HG02798 (cell line): ENCODE data around the gene NAT9.
A peak's percentile ranks its signal among the peaks of the same experiment; 100 is the strongest.

Source experiments
- ATAC-seq: cut with Tn5 transposase; IDR thresholded peaks from one replicate; pipeline ENCODE4 v1.9.1; 2021; ENCODE audit warnings: mild to moderate bottlenecking; ENCODE audit not compliant: unreplicated experiment, poor library complexity

Gene NAT9, protein sequence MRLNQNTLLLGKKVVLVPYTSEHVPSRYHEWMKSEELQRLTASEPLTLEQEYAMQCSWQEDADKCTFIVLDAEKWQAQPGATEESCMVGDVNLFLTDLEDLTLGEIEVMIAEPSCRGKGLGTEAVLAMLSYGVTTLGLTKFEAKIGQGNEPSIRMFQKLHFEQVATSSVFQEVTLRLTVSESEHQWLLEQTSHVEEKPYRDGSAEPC

DNA sequence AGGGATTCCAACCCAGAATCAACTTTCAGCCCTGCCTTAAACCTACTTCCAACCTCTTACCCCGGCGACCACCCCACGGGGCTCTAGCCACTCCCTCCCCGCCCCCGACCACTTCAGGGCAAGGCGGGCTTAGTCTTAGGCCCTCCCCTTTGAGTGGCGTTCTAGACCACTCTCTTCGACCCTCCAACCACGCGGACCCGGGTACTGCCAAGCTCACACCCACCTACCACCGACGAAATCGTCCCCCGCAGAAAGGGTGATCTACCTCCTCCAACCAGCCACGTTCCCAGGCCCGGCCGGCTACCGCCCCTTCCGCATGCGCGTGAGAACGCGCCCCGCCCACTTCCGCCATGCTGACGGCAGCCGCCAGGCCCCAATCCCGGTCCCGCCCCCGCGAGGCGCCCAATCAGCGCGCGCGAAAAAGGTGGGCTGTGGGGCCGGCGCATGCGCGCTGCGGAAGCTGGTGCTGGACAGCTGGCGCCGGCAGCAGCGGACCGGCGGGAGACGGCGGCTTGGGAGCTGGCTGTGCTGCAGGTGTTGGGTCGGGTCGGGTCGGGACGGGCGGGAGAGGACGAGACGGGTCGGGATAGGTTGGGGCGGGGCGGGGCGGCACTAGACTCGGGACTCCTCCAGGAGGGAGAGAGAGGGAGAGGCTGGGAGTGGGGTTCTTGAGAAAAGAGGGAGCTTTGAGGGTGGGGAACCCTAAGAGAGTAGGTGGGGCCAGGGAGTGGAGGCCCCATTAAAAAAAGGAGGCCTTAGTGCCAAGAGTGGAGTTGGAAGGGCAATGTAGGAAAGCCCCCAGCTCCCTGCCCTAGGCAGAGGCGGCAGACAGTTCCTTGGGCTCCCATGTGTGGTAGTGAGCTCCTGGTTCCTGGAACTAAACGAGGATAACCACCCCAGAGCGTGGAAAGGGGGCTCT lies at the start of gene NAT9:
NAT9 (minus strand) TSS at position 302 of the 919 bp plus-strand sequence. CDS start 647 bp downstream, outside the sequence.
- ATAC-seq = peak; percentile 84

DNA sequence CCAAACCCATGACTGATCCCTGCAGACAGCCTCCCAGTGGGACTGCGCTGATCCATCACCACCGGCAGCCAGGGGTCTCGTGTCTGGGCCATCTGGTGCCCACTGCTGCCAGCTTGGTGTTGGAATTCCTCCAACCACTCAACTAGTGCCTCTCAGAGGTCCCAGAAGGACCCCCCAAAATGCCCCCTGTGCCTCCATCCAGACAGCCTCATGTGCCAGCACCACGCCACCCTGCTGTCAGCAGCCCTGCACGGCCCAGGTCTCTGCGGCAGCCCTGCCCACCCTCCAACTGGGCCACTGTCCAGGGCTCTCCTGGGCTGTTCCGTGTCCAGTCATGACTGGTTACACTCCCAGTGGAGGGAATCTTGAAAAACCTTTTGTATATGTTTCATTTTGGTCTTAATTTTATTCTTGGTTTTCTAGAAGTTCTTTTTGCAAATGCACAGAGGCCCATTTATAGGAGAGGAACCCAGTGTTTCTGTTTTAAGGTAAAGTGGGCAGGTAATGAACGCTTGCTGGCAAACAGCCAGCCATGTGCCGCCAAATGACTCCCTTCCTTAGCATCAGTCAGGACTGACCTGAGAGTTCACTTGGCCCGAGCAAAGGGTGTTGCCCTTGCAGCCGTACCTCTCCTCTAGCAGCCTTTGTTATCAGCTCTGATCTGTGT lies 48.9 kb upstream of the NAT9 start:
- no peak for ATAC-seq

DNA sequence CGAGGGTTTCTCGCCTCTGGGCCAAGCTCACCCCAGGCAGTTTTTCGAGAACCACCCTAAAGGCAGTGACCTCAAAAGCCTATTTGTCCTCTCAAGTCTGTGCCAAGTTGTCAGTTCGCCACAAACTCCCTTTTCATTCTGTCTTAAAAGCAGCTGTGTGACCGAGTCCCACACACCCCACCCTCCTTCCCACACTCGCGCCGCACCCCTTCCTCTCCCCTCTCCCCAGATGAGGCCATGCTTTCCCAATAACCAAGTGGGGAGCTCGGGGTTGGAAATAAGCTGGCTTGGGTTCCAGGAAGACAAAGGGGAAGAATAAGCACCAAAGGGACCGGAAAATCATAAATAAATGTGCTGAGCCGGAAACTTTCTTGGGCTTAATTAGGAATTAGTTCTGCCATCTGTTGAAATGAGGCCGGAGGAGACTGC lies 46.8 kb upstream of the NAT9 start:
- no peak for ATAC-seq

DNA sequence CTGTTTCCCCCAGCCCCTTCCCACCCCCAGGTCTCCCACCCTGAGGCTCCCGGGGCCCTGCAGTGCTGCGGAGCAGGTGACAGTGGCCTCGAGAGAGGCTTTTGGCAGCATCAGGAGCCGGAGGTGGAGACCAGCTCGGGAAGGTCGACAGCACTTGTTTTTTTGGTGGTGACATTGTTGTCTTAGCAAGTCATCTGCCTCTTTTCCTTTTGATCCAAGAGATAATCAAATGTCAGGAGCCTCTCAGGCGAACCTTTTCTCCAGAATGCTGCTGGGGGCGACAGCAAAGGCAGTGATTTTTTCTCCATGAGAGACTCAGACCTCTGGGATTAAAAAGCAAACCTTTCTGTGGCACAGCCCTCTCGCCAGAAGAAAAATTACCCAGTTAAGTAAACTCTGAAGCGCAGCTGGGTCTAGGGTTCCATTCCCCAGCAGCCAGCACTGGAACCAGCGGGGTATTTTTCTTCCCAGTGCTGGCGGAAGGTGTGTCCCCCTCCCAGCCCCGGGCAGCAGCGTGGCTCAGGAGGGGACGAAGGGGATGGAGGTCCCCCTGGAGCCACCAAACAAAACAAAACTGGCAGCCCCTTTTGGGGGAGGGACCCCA lies 46.3 kb upstream of the NAT9 start:
- ATAC-seq = no peak

DNA sequence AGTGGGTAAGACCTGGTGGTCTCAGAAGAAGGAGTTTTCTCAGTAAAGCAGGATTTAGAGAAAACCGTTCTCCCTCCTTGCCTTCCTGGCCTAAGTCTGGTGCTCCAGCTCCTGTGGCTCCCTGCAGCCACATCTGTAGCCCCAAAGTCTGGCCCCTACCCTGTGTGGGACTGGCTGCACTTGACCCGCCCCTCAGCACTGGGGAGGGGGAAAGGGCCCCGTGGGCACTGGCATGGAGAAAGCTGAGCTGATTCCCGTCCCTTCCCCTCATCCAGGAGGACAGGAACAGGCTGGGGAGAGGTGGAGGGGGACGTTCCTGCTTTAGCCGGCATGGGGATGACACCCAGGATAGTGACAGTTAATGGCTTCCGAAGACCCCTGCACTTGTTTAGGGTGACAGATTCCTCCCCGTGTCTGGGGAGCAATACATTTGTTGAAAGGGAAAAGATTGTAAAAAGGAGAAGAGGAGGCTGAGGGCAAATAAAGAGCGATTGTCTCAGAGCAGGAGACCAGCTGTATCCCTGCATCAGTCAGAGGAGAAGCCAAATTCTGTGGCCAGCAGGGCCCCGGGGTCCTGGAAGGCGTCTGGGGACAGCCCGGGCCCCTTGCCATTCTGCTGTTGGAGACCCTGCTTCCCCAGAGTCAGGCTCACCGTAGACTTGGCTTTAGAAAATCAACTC lies 45.6 kb upstream of the NAT9 start:
- no peak for ATAC-seq

DNA sequence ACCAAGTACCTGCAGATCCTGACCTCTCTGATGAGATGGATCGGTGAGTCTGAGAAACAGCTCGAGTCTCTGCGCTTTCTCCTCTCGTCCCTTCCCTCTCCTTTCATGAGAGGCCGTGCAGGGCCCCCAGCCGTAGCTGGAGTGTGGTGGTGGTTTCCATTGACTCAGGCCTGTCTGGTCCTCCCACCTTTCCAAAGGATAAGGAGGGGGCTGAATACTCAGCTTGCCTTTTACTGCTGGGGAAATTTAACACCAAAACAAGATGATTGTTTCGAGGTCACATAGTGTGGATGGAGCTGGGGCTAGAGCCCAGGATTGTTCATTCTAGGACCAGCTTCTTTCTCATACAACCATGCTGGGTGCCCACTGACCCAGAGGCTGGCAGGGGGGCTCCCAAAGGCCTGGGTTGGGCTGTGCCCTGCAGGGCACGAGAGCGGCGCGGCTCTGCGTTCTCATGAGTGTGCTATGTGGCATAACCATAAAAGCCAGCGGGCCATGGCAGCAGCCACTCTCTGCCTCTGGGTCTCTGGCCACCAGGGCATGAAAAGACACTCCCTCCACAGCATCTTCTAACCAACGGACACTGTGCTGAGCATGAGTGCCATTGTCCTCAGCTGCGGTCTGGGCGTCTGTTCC lies 43.8 kb upstream of the NAT9 start:
- no peak for ATAC-seq

DNA sequence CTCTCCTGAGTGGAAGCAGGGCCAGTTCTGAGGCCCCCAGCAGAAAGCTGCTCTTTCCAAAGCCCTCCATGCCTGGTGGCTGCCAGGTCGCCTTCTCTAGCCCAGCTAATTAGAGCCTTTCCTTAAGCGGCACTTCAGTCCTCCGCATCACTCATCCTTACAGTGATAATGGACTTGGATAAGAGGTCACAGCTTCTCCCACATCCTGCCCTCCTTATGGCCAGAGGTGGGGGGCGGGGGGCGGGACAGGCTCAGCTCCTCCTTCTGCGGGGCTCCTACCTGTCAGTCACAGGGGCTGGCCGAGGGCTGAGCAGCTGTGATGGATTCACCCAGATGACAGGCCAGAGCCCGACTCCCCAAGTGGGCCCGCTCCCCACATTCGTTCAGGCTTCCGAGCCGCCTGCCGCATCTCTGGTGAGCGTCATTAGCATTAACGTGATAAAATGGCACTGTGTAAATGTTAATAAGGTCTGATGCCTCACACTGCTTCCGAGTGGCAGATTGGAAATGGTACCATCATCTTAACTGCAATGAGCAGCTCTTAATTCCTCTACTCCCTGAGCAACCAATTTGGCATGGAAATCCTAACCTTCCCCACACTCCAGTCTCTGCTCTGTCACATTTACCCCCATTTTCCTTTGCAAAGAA lies 42.3 kb upstream of the NAT9 start:
- no peak for ATAC-seq

DNA sequence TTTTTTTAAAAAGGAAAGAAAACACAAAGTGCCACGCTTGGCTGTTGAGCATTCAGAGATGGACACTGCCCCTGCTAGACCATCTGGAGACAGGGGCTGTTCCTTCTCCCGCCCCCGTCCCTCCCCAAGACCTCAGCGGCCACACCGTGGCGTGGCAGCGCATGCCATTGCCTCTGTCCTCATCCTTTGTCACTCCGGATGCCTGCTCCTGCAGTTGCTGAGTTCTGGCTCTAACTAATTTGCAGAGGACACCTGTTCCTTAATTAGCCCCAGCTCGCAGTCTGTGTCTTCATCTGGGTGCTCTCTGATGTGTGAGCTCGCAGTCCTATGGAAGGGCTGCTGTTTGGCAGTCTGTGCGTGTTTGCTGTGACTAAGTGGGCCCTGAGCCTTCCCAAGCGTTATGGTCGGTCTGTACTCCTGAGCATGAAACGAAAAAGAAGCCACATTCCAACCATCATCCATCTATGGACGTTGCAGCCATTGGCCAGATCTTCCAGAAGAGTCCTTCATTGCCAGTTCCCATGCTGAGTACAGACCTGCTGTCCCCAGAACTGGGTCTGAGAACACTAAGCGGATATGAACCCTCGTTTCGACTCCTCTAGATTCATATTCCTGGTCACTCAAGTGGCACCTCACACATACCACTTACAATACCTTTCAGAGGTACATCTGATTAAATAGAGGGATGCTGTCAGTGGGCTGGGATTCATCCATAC lies 40.9 kb upstream of the NAT9 start:
- ATAC-seq = no peak

DNA sequence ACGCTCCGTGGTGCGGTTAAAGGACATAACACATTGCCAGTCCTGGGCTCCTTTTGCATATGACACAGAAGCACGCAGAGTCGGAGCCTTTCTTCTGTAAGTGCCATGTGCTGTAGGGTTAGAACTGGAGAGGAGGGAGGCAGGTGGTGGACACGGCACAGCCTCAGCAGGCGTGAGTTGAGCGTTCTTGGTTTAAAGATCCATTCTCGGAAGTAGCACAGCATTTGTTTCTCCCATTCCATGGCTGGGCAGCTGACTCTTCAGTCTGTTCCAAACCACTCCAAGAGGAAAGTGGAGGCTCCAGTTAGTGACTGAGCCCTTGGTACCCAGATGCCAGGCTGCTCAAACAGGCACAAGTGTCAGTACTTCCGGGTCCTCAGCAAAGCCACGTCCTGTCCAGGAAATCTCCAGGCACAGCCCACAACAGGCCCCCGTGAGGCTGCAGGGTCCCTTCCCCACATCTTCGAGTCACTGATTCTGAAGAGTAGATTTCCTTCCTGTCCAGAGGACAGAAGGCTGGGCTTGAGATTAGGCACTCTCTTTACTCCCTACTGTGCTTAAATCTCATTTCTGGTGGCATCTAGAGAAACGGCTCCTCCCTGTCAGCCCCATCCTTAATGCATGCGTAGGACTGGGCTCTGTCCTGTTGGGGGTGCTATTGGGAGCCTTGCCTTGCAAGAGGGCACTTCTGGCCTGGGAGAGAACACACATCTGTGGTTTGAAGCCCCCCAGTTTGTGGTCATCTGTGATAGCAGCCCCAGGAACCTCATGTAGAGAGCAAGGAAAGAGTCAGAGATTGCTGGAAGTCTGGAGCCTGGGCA lies 39.6 kb upstream of the NAT9 start:
- ATAC-seq = no peak

DNA sequence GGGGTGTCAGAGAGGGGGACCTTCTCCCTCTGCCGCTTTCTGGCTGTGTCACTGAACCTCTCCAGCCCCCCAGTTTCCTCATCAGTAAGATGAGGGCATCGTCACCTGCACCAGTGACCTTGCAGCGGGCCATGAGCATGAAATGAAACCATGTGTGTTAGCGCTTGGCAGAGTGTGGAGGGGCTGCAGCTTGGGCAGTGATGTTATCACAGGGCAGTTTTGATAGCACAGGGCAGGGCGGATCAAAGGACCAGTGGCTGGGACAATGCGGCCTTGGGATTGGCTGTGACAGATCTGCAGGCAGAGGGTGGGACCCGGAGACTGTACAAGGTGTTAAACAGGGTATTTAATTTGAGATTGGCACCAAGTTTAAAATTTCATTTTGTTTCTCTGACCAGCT lies 38.9 kb upstream of the NAT9 start:
- no peak for ATAC-seq

DNA sequence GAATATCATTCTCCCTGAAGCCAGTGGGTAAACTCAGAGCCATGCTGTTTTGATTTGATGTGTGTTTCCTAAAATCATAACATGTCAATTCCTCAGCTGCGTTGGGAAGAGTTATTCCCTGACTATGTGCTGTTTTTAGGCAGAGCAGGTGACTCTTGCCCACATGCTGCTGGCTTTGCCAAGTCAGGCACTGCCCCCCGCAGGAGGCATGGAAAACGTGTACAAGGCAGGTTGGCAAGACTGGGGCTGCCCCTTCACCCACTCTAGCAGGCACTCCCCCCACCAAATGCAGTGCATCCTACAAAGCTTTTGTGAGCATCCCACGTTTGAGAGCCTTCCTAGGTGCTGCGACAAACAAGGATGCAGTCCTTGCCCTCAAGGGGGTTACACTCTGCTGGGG lies 38.3 kb upstream of the NAT9 start:
- no peak for ATAC-seq

DNA sequence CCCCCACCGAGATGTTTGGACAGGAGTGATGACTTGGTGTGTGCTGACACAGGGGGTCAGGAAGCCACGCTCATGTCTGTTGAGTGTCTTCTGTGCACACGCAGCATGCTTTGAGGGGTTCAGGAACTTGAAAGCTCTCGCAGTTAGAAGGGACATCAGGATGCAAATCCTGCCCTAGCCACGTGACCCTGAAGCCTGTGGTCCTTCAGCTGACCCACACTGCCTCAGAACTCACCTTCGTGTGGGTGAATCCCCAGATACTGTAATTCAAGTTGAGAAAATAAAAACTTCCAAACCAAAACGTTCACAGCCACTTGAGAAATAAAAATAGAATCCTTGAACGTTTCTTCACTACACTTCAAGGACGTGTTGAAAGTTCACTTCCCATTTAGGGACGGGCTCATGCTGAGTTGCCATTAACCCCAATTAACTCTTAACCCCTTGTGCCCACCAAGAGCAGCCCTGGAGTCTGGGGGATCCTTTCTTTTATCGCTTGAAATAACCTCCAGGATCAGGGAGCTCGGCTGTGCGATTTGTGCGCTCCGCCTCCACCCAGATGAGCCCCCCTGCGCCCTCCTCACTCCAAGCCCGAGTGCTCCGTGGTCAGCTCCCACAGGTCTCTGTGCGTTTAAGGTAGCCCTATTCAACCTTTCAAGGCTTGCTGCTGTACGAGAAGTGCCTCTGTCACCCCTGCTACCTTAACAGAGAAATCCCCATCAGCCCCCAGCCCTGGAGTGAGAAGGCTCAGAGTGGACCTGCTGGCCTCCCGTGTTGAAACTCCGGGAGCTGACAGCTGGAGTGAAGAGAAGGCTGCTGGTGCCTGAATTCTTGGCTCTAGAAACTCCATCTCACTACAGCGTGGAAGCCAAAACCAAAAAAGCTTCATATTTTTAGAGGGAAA lies 36.2 kb upstream of the NAT9 start:
- no peak for ATAC-seq

DNA sequence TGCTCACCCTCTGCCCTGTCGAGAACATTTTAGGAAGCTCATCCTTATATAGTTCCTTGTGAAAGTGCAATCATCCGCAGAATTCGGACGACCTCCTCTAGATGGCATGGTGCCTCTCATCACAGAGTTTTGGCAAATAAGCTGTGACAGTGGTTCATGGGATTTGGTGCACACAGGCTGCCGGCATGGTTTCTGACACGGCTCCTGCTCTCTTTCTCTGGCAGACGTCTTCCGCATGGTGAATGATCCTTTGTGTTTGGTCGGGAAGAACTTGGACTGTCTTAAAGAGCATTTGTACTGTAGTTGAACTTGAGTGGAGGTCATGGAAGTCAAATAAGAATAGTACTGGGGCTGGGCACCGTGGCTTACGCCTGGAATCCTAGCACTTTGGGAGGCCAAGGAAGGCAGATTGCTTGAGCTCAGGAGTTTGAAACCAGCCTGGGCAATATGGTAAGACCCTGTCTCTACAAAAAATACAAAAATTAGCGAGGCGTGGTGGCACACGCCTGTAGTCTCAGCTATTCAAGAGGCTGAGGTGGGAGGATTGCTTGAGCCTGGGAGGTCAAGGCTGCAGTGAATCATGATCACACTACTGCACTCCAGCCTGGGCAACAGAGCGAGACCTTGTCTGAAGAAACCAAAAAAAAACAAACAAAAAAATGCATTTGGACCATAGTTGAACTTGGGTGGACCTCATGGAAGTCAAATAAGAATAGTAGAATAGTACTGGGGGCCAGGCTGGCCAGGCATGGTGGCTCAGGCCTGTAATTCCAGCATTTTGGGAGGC lies 34.7 kb upstream of the NAT9 start:
- ATAC-seq = no peak

DNA sequence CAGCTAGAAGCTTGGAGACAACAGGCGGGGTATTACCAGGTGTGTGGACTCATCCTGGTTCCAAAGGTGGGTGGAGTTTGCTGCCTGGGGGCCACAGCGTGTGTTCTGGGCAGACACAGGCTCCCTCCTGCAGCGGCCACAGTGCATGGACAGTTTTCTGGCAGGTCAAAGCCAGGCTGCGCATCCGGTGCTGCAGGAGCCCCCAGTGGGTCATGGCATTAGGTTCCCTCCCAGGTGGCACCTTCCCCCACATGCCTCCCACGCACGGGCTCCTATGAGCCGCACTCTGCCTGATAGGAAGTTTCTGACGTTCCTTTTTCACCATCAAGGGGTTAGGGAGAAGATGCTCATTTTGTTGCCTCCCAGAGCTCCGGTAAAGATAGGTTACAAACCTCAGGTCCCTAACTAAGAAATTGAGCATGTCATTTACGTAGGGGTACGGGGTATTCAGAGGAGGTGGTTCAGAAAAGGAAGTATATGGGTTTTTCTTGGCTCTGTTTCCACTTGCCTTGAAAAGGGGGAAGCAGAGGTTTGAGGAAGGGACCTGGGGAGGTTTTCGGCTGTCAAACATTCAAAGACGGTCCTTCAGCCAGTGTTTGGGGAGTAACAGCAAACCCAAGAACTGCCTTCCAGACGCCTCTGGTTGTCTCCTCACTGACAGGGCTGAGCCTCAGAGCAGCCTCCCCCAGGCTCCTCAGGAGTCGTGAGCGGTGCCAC lies 32.7 kb upstream of the NAT9 start:
- ATAC-seq = no peak

DNA sequence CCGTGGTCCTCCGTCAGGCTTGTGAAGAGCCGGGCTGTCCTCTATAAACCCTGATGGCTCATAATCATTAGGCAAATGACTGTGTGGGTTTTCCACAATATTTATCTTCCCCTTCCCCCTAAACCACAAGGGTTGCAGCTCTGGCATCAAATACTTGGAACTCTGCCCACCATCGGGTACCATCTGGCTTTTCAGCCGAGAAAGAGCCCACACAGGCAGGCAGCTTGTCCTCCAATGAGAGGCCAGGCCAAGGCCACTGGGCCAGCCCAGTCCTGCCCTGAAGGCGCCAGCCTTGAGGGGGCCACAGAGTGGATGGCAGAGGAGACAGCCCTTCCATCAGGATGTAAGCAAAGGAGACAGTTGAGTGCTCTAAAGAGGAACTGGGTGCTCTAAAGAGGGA lies 31.8 kb upstream of the NAT9 start:
- no peak for ATAC-seq
